ENCODE measurements around the gene TRPC6.

DNA sequence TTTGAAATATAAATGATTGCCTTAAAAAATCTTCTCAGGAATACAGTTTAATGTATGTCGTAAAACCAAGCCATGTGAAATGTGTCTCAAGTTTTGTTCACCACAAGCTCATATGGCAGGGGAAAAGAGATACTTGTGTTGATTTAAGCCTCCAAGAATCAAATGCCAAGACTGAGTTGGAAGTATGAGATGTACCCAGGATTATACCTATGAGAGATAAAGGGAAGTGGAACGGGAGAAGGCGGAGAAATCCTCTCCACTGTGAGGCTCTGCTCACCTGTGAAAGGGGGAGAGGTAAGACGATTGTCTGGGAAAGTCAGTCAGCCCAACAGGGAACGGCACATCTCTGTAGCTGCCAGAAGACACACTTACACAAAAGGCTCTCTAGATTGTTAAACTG lies 124.8 kb downstream of the TRPC6 start:
- TF ChIP-seq, protein P1, sequence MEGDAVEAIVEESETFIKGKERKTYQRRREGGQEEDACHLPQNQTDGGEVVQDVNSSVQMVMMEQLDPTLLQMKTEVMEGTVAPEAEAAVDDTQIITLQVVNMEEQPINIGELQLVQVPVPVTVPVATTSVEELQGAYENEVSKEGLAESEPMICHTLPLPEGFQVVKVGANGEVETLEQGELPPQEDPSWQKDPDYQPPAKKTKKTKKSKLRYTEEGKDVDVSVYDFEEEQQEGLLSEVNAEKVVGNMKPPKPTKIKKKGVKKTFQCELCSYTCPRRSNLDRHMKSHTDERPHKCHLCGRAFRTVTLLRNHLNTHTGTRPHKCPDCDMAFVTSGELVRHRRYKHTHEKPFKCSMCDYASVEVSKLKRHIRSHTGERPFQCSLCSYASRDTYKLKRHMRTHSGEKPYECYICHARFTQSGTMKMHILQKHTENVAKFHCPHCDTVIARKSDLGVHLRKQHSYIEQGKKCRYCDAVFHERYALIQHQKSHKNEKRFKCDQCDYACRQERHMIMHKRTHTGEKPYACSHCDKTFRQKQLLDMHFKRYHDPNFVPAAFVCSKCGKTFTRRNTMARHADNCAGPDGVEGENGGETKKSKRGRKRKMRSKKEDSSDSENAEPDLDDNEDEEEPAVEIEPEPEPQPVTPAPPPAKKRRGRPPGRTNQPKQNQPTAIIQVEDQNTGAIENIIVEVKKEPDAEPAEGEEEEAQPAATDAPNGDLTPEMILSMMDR (IDR thresholded peaks at IDR 0.05; ENCODE audit: insufficient read depth, low read length, poor library complexity, severe bottlenecking) = no peak
- no peak for TF ChIP-seq EZH2phosphoT487 (conservative IDR thresholded peaks at IDR 0.05; ENCODE audit: low read length)
